ENCODE measurements around the gene PVALB. TPM values are rescaled to one million over a fixed set of nuclear protein-coding genes. Genes with fewer than 3 reads are reported as not detected.

The PVALB gene
- total RNA-seq, 2 experiments from 2014 or later, result not detected

DNA sequence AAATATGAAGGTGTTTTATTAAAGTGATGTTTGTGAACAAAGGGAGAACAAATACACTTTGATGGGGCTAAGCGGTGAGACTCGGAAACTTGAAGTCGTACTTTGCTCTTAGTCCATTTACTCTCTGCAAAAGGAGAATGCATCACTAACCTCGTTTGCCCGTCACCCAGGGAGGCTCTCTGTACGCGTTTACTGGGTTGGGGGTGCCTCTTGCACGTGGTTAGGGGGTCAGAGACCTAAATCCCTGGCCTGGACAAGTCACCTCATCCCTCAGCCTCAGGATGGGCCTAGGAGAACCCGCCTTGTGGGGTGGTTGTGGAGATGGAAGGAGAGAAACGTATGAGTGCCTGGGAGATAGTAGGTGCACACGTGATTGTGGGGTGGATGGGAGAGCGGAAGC lies 40.1 kb downstream of the PVALB start:
- Mint-ChIP-seq H3K36me3 (no peaks in the 10 kb centered on the region), H3K27ac (peak overlapping the region; percentile 93), H3K27me3 (no peaks in the 10 kb centered on the region), H3K4me1 (peaks cover 35% of the 10 kb centered on the region), H3K9me3 (no peaks in the 10 kb centered on the region), H3K4me3 (peak overlapping the region; percentile 84)
- no peak for DNase-seq

DNA sequence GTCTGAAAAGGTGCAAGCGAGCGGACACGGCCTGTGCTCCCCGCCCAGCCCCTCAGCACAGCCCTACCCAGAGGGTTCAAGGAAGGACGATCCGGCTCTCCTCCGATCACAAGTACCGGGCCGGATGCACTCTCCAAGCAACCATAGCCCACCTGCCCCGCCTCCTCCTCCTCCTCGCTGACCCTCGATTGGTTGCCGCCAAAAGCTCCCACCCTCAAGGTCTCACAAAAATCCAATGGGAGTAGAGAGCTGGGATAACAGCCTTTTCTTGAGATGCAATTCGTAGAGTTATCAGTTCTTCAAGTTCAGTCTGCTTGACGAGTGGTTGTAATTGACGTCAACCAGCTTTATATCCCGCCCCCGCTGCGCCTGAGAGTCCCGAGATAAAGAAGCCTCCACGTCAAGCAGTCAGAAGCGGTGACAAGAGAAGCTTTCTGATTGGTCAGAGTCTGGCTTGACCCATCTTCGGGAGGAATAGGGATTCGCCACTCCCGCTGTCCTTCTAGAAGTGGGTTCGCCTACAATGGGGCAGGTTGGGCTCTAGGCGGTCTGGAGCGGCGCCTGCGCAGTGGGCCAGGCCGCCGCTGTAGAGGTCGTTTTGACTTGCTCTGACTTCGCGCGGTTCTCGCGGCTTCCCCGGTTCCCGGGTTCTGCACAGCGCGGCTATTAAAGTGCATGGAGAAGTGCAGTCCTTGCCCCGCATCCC lies 40.7 kb downstream of the PVALB start, which contains the start of gene IFT27:
IFT27 (minus strand) TSS at position 156 of the 706 bp plus-strand sequence. CDS start 412 bp downstream, outside the sequence.
- H3K27ac Mint-ChIP-seq, result peak within 1 kb of the TSS; percentile 93
- no peaks in the 10 kb centered on the region for H3K27me3 Mint-ChIP-seq
- H3K4me1 Mint-ChIP-seq, result peaks cover 31% of the 10 kb centered on the region
- no peaks in the 10 kb centered on the region for H3K9me3 Mint-ChIP-seq
- peak within 1 kb of the TSS; percentile 84 for H3K4me3 Mint-ChIP-seq
- no peaks in the 10 kb centered on the region for H3K36me3 Mint-ChIP-seq
- peak; percentile 94 for DNase-seq

DNA sequence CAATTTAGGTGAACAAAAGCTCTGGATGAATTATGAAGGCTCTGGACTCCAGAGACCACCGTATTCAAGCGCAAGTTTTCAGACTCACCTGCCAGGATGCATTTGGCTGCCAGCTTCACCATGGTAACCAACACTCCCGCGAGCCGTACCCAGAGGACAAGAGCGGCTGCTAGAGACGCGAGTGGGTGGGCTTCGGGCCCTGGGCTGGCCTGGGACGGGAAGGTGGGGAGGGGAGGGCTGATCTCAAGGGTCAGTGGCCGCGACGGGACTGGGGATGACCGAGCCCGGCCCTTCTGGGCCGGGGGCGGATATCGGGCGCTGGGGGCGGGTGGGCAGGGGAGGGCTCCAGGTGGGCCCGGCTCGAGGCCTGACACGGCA lies 41.3 kb downstream of the PVALB start:
- H3K4me1 Mint-ChIP-seq, result peaks cover 31% of the 10 kb centered on the region
- H3K27me3 Mint-ChIP-seq, result no peaks in the 10 kb centered on the region
- no peaks in the 10 kb centered on the region for H3K36me3 Mint-ChIP-seq
- DNase-seq, result peak; percentile 45
- no peaks in the 10 kb centered on the region for H3K9me3 Mint-ChIP-seq
- H3K27ac Mint-ChIP-seq, result peak overlapping the region; percentile 78
- H3K4me3 Mint-ChIP-seq, result peak overlapping the region; percentile 84

DNA sequence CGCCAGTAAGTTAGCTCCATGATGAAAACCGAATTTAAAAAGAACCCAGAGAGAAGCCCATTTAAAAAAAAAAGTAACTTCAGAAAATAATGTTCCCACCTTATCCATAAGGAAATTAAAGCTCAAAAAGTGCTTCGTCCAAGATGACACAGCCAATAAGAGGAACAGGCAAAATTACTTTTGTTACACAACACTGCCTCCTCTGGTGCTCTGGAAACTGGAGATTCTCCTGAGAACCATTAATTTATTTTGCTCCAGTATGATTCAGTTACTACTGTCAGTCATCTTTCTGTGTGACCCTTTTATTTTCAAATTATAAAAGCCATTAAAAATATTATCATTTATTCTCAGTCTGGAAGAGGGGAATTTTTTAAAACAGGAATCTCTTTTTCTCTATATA lies 42.9 kb downstream of the PVALB start:
- no peak for DNase-seq
- Mint-ChIP-seq H3K27me3 (no peaks in the 10 kb centered on the region), H3K36me3 (no peaks in the 10 kb centered on the region), H3K27ac (no peak overlapping the region), H3K4me1 (peaks cover 27% of the 10 kb centered on the region), H3K9me3 (no peaks in the 10 kb centered on the region), H3K4me3 (no peak overlapping the region)

DNA sequence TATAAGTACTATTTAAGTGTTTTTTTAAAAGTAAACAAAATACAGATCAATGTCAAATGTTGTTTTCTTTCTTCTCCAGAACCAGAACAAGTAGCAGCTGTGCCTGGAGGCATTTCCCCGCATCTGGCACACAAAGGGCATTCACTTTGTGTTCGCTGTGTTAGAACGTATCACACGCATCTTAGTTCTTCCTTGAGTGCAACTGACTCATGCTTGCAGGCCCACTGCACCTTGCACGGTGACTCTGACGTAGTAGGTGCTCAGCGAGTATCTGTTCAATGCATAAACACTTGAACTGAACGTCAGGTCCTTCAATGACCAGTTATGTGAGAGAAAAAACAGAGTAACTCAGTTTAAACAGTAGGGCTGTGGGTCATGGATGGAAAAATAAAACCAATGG lies 44.4 kb downstream of the PVALB start:
- H3K9me3 Mint-ChIP-seq, result no peaks in the 10 kb centered on the region
- H3K27me3 Mint-ChIP-seq, result no peaks in the 10 kb centered on the region
- H3K36me3 Mint-ChIP-seq, result no peaks in the 10 kb centered on the region
- H3K4me1 Mint-ChIP-seq, result peaks cover 14% of the 10 kb centered on the region
- H3K4me3 Mint-ChIP-seq, result no peak overlapping the region
- no peak for DNase-seq
- H3K27ac Mint-ChIP-seq, result no peak overlapping the region

DNA sequence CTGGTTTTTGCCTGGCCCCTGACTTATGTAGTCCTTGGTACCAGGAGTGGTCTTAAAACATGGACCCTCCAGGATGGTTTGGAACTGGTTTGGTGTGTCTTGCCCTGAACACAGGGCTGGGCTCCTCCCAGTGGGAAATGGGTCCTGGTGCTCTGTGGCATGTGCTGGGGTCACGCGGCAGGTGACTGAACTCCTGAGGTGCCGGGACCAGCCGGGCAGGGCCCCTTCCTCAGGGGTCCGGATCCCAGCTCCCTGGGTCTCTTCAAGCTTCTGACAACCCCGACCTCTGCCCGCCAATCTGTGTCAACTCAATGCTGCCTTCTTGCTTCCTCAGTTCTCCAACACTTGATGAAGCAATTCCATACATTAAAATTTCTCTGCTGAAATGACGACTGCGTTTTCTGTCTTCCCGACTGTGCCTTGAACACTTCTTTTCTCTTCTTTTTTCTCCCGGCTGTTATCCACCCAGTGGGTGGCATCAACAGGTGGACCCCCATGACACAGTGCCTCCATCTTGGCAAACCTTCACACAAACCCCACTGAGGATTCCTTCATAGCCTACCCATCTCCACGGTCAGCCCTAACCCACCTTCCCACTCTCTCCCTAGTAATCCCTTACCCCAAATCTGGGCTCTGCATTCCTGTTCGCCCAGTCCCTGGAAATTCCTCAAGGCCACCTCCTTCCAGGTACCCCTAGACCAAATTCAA lies 45.3 kb downstream of the PVALB start:
- Mint-ChIP-seq H3K27me3 (no peaks in the 10 kb centered on the region), H3K36me3 (no peaks in the 10 kb centered on the region), H3K4me3 (no peak overlapping the region), H3K9me3 (no peaks in the 10 kb centered on the region), H3K27ac (no peak overlapping the region), H3K4me1 (peaks cover 8% of the 10 kb centered on the region)
- DNase-seq, result no peak

DNA sequence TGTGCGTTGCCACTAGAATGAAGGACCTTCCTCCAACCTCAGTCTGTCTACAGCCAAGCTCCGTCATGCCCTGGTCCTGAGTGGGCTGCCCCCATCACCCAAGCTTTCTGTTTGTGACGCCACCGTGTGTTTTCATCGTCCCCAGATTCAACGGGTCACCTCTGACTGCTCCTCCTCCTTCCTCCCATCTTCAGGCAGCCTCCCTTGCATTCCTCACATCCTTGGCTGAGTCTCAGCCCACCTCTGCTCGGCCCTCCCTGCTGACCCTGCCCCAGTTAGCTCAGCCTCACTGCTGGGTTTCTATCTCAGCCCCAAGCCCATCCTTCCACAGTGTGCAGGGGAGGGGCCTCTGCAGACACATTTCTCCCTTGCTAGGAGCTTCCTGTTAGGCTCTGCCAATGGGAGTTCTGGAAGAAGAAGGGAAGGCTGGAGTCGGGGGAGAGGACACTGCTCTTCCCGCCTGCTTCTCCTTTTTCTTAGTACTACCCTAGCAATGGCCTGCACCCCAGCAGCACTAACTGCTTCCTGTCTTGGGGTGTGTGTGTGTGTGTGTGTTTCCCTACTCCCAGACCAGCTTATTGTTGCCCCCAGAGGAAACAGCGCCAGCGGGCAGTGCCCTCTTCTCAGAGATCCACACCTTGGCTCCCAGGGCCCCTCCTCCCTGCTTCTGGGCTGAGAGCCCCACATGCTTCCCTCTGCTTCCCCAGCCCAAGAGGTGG lies 46.2 kb downstream of the PVALB start:
- no peak overlapping the region for H3K4me3 Mint-ChIP-seq
- peaks cover 7% of the 10 kb centered on the region for H3K4me1 Mint-ChIP-seq
- H3K9me3 Mint-ChIP-seq, result no peaks in the 10 kb centered on the region
- H3K27ac Mint-ChIP-seq, result no peak overlapping the region
- DNase-seq, result no peak
- no peaks in the 10 kb centered on the region for H3K36me3 Mint-ChIP-seq
- no peaks in the 10 kb centered on the region for H3K27me3 Mint-ChIP-seq

DNA sequence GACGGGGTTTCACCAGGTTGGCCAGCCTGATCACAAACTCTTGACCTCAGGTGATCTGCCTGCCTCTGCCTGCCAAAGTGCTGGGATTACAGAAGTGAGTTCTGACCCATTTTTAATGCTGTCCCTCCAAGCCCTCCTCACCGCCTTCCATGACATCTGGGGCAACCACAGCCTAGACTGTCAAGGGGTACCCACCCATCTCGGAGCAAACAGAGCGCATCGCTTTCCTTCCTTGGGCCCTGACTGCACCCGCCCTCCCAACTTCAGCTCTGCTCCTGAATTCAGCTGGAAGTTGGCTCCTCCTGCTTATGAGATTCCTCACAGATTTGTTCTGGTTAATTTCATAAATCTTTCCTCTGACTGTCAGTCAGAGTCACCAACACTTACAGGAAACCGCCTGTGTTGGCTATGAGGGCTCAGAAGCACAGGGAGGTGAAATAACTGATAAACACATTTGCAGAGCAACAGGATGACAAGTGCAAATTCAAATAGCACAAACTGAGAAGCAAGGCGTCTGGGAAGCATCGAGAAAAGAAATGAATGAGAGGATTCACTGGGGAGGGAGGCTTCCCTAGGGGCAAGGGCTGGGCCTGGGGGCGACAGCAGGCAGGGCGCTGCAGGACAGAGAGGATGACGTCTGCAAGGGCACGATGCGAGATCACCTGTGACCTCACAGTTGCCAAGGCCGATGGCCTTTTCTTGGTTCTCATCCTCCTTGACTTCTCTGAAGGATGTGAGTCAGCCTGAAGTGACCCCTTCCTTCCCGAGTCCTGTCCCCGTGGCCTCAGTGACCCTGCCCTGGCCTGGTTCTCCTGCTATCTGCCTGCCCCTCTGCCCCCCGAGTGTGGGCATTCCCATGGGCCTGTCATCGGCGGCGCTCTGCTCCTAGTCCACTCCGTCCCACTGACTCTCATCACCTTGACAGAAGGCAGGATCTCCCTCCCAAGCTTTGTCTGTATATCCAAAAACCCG lies 47.0 kb downstream of the PVALB start:
- no peak overlapping the region for H3K27ac Mint-ChIP-seq
- H3K36me3 Mint-ChIP-seq, result no peaks in the 10 kb centered on the region
- no peaks in the 10 kb centered on the region for H3K9me3 Mint-ChIP-seq
- peaks cover 2% of the 10 kb centered on the region for H3K4me1 Mint-ChIP-seq
- H3K27me3 Mint-ChIP-seq, result no peaks in the 10 kb centered on the region
- no peak for DNase-seq
- H3K4me3 Mint-ChIP-seq, result no peak overlapping the region

DNA sequence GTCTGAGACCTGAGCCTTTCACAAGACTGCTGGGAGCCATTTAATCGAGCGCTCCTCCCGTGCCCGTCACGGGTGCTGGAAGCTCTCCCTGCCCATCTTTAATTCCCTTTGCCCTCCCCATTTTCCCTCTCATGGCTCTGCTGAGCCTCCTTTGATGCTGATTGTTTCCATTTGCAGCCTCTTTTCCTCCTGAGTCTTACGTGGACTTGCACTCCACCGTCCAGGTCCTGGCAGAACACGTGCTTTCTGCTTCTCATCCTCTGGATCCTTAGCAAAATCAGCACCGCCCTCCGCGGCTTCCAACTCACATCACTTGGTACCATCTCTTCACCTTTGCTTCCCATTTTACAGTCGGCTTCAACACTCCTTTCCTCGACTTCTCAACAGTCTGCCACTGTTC lies 48.2 kb downstream of the PVALB start:
- Mint-ChIP-seq H3K36me3 (no peaks in the 10 kb centered on the region), H3K4me1 (peaks cover 2% of the 10 kb centered on the region), H3K4me3 (no peak overlapping the region), H3K27me3 (no peaks in the 10 kb centered on the region), H3K27ac (no peak overlapping the region), H3K9me3 (no peaks in the 10 kb centered on the region)
- no peak for DNase-seq

DNA sequence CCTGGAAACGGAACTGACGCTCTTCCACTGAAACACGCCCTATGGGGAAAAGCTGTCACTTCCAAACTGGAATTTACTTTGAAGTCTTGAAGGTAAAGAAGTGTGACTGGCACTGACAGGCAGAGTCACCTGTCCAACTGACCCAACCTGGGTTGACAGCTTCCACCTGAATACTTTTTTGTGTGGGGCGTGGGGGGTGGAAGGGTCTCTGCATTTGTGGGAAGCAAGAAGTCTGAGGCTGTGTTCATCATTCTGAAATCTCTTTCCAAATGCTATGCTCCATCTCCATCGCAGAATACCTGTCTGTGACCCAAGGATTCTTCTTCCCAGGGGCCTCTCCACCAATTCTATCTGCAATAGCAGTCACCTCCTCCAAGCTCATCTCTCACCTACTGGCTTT lies 48.7 kb downstream of the PVALB start:
- peaks cover 2% of the 10 kb centered on the region for H3K4me1 Mint-ChIP-seq
- no peaks in the 10 kb centered on the region for H3K9me3 Mint-ChIP-seq
- H3K27ac Mint-ChIP-seq, result no peak overlapping the region
- no peaks in the 10 kb centered on the region for H3K27me3 Mint-ChIP-seq
- H3K36me3 Mint-ChIP-seq, result no peaks in the 10 kb centered on the region
- H3K4me3 Mint-ChIP-seq, result no peak overlapping the region
- no peak for DNase-seq

DNA sequence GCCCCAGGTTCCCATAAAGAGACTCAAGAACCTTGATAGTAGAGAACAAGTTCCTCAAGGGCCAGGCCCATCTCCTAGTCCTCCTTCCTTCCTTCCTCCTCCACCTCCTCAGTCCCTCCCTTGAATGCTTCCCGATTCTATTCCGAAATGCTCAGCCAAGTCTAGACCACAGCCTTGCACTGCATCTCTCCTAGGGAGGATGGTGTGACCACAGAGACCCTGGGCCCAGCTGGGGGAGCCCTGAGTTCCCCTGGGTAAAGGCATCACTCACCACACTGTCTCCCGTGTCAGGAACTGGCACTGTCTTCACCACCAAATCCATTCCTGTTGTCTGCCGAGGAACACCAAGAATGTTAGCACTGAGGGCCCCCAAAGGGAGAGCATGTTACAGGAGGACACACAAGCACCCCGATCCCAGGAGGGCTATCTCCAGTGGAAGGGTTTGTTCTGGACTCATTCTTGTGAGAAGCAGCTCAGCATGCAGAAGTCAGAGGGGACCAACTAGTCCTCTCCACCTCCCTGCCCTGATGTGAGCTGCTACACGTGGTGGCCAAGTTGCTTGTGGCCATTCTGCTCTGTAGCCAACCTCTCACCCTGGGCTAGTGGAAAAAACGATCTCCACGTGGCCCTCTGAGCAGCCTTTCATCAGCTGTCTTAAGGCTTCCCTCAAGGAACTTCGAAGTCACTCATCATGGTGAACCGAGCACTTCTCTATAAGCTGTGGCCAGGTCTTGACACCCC lies 49.6 kb downstream of the PVALB start:
- H3K4me3 Mint-ChIP-seq, result no peak overlapping the region
- peaks cover 2% of the 10 kb centered on the region for H3K4me1 Mint-ChIP-seq
- H3K27me3 Mint-ChIP-seq, result no peaks in the 10 kb centered on the region
- no peaks in the 10 kb centered on the region for H3K9me3 Mint-ChIP-seq
- H3K27ac Mint-ChIP-seq, result no peak overlapping the region
- DNase-seq, result no peak
- H3K36me3 Mint-ChIP-seq, result peaks cover 3% of the 10 kb centered on the region

DNA sequence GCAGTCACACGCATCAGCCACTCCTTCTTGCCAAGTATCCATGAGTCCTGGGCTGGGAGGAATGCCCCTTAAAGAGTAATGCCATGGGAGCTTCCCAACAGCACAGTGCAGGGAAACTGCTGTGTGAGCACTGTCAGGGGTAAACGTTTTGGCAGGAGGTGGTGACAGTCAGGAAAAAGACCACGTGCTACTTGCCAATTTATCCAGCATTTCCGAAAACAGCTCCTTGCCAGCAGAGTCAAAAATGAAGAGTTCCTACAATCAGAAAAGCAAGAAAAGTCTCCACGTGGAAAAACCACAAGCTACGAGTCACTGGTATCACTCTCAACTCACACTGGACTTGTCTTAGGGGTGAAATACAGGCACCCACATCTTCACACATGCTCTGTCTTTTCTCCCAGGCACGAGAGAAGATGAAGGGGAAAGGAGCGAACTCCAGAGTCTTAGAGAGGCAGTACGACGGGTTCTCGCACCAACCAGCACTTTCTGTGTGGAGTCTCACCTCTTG lies 50.8 kb downstream of the PVALB start:
- peaks cover 2% of the 10 kb centered on the region for H3K4me1 Mint-ChIP-seq
- H3K27me3 Mint-ChIP-seq, result no peaks in the 10 kb centered on the region
- H3K27ac Mint-ChIP-seq, result no peak overlapping the region
- no peak overlapping the region for H3K4me3 Mint-ChIP-seq
- no peak for DNase-seq
- H3K9me3 Mint-ChIP-seq, result no peaks in the 10 kb centered on the region
- H3K36me3 Mint-ChIP-seq, result peaks cover 3% of the 10 kb centered on the region

DNA sequence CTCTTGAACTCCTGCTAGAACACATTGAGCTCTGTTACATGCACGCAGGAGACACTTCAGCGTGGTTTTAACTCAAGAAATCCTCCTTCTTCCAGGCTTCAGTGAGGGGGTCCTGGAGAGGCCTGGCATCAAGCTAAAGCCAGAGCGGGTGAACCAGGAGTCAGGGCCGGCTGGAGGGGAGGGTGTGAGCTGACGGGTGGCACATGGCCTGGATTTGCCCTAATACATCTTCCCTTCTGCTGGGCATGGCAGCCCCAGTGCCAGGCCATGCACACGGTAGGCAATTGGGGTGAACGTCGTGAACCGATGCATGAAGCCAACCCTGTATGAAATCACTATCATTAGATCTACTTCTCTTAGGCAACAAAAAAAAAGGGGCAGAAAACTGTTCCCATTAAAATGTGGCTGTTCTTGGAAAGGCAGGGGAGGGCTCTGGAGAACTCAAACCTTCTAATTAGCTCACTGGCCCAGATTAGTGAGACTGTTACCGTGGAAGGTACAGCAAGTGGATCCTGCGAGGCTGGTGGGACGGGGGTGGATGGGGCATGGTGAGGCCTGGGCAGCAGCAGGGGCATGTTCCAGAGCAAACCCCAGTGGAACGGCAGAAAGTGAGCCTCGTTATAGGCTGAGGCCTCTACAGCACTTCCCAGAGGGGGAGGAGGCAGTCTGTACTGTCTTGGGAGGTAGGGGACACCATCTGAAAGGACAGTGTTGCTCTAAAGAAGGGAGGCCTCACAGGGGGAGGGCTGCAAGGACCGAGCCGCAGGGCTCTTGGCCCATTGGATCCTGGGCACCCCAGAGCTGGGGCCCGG lies 51.5 kb downstream of the PVALB start:
- H3K27me3 Mint-ChIP-seq, result no peaks in the 10 kb centered on the region
- DNase-seq, result no peak
- peaks cover 2% of the 10 kb centered on the region for H3K4me1 Mint-ChIP-seq
- H3K36me3 Mint-ChIP-seq, result peaks cover 3% of the 10 kb centered on the region
- no peak overlapping the region for H3K4me3 Mint-ChIP-seq
- H3K9me3 Mint-ChIP-seq, result no peaks in the 10 kb centered on the region
- H3K27ac Mint-ChIP-seq, result no peak overlapping the region
